GM18861 (cell line): Measurements from ENCODE around the gene STS.
"Not testable (repeated sequence)": the region's sequence is repeated elsewhere in the genome, so short reads cannot be mapped to it uniquely, and the experiment has no call there.

Experiments
- ATAC-seq: cut with Tn5 transposase; IDR thresholded peaks from one replicate; pipeline ENCODE4 v1.9.1; 2021; ENCODE audit not compliant: unreplicated experiment

Gene STS

DNA sequence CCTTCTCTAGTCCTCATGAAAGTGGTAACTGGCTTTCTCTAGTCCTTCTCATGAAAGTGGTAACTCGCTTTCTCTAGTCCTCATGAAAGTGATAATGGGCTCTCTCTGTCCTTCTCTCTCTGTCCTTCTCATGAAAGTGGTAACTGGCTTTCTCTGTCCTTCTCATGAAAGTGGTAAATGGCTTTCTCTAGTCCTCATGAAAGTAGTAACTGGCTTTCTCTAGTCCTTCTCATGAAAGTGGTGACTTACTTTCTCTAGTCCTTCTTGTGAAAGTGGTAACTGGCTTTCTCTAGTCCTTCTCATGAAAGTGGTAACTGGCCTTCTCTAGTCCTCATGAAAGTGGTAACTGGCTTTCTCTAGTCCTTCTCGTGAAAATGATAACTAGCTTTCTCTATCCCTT, 31.3 kb downstream of the STS start:
- not testable (repeated sequence) for ATAC-seq

DNA sequence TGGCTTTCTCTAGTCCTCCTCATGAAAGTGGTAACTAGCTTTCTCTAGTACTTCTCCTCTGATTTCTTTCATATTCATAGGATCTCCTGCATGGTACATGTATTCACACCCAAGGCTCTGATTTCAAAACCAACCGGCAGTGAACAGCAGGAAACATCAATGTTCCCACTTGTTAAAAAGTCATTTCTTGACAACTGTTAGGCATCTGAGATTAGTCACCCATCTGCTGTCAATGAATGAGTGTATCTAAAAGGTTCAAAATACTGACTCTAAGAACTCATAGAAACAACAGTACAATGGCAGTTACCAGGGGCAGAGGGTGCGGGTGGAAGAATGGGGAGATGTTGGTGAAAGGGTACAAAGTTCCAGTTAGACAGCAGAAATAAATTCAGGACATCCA, 31.9 kb downstream of the STS start:
- no peak for ATAC-seq

DNA sequence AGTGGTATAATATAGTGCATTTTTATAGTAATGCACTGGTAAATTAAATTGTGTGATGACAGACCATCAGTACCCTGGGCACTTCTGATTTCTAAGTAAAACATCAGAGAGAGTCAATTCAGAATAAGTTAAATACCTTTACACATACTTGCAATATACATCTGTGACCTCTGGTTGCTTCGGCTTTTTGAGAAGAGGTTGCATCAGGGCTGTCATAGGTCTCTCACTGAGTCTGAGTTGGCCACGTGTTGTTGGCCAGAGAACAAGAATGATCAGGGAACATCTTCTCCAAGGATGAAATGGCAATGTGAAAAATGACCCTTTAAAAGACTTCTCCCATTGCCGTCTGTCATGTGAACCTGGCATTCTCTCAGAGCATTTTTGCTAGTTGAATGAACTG, 37.3 kb downstream of the STS start:
- ATAC-seq = no peak

DNA sequence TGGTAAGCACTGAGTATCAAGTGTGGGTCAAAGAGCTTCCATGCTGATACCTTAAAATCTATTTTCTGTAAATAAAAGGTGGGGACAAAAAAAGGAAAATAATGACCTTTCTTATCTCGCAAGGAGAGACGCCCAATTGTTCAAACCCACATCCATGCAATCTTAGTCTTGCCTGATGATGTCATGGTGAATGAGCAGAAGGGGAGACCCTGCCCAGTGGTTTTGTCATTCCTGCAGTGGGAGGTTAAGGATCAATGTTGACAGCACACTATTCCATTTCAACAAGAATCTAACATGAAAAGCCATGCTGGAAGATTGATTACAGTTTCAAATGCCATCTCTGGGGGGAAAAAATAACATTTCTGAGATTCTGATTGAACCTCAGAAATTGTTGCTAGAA, 41.2 kb downstream of the STS start:
- no peak for ATAC-seq

DNA sequence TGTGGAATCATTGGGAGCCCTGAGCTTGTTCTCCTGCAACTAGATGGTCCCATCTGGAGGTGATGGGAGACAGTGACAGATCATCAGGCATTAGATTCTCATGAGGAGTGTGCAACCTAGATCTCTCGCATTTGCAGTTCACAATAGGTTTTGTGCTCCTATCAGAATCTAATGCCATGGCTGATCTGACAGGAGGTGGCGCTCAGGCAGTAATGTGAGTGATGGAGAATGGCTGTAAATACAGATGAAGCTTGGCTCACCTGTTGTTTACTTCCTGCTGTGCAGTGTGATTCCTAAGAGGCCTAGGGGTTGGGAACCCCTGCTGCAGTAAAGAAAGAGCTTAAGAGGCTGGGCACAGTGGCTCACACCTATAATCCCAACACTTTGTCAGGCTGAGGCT, 42.6 kb downstream of the STS start:
- no peak for ATAC-seq

DNA sequence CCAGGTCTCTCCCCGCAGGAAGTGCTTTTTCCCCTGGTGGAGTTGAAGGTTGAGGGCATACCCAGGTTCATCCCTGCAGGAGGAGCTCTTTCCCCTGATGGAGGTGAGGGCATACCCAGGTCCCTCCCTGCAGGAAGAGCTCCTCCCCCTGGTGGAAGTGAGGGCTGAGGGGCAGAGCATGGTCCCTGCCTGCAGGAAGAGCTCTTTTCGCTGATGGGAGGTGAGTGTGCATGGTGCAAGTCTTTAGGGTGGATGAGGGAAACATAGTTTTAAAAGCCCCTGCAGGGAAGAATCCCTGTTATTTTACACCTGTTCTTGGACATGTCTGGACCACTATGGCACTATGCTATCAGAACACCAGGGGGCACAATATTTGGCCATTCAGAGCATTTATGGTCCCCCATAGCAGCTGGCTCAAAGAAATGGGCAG, 44.2 kb downstream of the STS start:
- ATAC-seq = no peak

DNA sequence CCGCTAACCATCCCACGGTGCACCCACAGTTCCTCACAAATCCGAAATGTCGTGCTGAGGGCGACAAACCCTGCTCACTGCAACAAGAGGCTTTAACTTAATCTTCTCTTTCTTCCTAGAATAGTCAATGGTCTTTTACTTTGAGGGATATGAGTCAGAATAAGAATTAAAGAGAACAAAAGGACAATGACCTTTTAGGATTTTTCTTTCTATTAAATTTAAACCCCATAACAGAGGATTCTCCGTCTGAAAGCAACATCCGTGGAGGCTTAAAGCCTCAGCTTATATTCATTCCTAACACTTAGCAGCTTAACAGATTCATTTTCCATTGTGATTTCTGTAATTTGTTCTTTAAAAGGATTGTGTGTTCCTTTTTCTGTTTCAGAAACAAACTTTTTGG, 45.4 kb downstream of the STS start:
- ATAC-seq = no peak

DNA sequence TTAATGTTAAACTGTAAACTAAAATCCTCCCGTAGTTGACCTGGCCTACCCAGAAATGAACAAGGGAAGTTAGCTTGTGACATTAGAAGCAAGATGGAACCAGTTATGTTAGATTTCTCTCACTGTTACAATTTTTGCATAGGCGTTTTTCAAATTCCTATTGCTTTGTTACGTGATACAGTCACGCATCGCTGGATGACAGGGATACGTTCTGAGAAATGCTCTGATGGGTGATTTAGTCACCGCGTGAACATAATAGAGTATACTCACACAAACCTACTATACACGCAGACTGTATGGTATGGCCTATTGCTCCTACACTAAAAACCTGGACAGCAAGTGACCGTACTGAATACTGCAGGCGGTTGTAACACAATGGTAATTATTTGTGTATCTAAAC, 47.1 kb downstream of the STS start:
- ATAC-seq = no peak
